ENCODE data around the gene NPTX2.

NPTX2 gene

DNA sequence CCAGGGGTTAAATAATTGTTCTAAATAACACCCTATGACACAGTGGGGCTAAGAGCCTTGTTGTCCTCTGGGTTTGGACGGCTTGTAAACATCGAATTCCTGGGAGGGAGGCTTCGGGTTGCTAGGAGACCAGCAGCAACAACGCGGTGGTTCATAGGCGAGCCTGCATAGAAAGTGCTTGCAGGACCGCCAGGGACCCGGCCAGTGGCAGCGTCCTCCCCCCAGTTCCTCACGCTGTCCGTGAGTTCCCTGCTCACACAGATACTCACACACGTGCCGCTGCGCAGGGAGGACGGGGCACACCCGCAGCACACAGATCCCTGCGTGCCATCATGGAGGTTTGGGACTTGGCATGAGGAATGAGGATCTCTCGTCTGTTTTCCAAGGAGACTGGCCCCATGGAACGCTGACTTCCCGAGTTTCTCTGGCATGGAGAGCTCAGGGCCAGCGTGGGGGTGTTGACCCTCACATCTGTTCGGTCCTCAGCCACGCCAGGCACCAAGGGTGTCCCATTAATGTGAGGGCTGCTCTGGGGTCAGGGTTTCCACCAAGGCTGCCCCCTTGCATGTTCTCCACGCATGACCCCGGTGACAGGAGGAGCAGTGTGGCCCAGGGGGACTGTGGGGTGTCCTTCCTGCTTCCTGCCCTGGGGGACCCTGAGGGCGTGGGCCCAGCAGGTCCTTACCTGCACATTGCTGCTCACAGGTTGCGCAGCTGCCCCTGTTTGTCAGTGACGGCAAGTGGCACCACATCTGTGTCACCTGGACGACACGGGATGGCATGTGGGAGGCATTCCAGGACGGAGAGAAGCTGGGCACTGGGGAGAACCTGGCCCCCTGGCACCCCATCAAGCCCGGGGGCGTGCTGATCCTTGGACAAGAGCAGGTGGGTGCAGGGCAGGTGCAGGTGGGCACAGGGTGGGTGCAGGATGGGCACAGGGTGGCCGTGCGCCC lies 9.7 kb downstream of the NPTX2 start:
- DNase-seq = no peak
- TF ChIP-seq POLR2A (IDR thresholded peaks at IDR 0.05; ENCODE audit: low read length) (no peak), GATA1 (IDR thresholded peaks at IDR 0.05; ENCODE audit: low read depth, low read length) (no peak)

DNA sequence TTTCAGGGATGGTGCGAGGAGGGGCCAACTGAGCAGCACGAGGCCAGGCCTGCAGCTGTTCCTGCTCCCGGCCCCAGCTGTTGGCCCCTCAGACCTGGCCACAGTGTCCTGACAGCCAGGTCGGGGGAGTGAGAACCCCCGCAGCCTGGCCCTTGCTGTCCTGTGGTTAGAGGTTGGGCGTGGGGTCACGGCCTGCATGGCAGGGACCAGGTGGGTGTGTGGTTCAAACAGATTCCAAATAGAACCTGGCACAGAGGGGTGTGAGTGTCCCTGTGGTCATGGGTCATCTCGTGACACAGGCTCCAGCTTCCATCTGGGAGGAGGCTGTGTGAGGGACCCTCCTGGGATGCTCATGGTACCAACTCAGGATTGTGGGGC lies 10.3 kb downstream of the NPTX2 start:
- no peak for TF ChIP-seq POLR2A (IDR thresholded peaks at IDR 0.05; ENCODE audit: low read length)
- DNase-seq = no peak

DNA sequence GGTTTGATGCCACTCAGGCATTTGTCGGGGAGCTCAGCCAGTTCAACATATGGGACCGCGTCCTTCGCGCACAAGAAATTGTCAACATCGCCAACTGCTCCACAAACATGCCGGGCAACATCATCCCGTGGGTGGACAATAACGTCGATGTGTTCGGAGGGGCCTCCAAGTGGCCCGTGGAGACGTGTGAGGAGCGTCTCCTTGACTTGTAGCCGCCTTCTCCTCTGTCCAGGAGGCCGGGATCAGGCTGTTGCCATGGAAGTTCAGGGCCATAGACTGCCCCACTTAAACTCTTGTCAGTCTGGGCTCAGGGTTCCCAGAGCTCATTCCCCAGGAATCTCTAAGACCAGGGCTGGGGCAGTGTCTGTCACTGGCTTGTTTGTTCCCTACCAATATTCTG lies 11.3 kb downstream of the NPTX2 start:
- TF ChIP-seq GATA1 (IDR thresholded peaks at IDR 0.05; ENCODE audit: low read depth, low read length) (no peak), POLR2A (IDR thresholded peaks at IDR 0.05; ENCODE audit: low read length) (no peak)
- no peak for DNase-seq

DNA sequence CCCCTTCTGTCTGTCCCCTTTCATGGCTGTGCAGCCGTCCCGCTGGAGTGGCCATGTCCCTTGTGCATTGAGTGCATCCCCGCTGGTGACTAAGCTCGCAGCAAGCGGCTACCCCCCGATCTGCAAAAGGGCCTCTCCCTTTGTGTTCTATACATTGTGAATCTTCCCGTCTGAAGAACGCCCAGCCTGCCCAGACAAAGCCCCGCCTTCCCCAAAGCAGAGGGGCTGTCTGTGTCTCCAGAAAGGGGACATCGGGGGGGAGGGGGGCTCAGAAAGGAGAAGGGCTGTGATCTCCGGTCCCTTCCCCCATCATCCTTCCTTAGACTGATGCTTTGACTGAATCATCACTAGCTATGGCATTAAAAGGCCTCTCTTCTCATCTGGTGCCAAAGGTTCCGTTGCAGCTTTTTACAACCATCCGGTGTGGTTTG lies 11.9 kb downstream of the NPTX2 start:
- no peak for TF ChIP-seq GATA1 (IDR thresholded peaks at IDR 0.05; ENCODE audit: low read depth, low read length)
- no peak for TF ChIP-seq POLR2A (IDR thresholded peaks at IDR 0.05; ENCODE audit: low read length)
- DNase-seq = no peak

DNA sequence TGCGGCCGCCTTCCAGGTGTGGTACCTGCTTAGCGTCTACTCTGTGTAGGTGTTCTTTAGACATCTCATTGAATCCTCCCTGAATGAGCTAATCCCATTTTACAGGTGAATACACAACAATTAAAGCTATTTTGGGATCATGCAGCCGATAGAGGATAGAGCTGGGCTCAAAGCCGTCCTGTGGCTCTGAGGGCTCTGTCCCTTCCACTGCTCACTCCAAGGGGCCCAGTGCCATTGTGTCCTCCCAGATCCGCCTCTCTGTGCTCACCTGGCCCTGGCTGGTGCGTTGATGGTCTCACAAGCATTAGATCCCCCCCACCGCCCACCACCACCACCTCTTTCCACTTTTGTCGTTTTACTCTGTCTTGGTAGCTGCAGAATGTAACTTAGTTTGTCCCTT lies 13.1 kb downstream of the NPTX2 start:
- no peak for TF ChIP-seq POLR2A (IDR thresholded peaks at IDR 0.05; ENCODE audit: low read length)

DNA sequence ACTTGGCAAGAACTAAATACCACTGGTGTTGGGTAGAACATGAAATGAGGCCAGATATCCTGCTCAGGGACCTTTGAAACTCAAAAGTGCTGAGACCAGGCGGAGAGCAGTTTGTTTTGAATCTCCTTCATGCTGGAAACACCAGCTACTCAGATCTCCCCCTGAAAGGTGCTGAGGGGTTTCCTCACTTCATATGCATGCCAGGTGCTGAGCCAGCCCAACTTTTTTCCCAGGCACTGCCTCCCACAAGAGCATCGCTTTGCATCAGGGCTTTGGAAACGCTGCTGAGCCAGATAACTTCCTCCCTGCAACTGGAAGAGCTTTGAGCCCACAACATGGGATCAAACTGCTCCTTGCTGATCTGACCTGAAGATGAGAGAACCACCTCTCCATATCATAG lies 13.7 kb downstream of the NPTX2 start:
- DNase-seq = no peak
- TF ChIP-seq POLR2A (IDR thresholded peaks at IDR 0.05; ENCODE audit: low read length) (no peak), GATA1 (IDR thresholded peaks at IDR 0.05; ENCODE audit: low read depth, low read length) (no peak)

More for the DNA sequence above, 13.1 kb downstream of the NPTX2 start:
- DNase-seq = no peak

DNA sequence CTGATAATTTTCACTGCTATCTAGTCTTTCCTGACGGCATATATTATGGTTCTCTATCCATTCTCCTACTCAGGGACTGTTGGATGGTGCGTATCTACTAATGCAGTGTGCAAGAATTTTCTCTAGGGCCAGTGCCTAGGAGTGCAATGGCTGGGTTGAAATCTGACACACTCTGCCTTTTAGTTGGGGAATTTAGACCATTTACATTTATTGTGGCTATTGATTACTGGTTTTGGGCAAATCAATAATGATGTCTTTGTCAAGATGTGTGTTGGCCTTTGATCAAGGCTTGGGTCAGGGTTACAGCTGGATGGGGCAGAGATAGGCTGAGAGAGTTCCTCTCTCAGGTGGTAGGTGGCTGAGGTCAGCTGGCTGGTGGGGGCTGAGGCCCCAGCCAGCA lies 21.8 kb downstream of the NPTX2 start:
- TF ChIP-seq GATA1 (IDR thresholded peaks at IDR 0.05; ENCODE audit: low read depth, low read length) (no peak), POLR2A (IDR thresholded peaks at IDR 0.05; ENCODE audit: low read length) (no peak)
- DNase-seq = no peak

DNA sequence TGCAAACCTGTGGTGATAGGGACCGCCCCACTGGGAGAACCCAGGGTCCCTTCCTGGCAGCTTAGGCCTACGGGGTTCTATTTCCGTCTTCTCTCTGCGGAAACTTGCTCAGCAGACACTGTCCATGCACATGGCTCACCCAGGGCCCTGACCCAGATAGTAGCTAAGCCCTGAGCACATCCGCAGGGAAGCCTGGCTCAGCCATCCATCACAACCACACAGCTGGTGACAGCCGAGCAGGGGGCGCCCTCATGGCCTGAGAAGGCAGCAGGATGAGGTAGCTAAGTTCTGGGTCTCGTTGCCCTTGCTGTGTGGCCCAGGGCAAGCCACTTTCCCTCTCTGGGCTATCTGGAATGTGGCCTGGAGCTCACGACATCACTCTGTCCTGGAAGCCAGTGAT lies 23.3 kb downstream of the NPTX2 start:
- TF ChIP-seq POLR2A (IDR thresholded peaks at IDR 0.05; ENCODE audit: low read length) (no peak), GATA1 (IDR thresholded peaks at IDR 0.05; ENCODE audit: low read depth, low read length) (no peak)

DNA sequence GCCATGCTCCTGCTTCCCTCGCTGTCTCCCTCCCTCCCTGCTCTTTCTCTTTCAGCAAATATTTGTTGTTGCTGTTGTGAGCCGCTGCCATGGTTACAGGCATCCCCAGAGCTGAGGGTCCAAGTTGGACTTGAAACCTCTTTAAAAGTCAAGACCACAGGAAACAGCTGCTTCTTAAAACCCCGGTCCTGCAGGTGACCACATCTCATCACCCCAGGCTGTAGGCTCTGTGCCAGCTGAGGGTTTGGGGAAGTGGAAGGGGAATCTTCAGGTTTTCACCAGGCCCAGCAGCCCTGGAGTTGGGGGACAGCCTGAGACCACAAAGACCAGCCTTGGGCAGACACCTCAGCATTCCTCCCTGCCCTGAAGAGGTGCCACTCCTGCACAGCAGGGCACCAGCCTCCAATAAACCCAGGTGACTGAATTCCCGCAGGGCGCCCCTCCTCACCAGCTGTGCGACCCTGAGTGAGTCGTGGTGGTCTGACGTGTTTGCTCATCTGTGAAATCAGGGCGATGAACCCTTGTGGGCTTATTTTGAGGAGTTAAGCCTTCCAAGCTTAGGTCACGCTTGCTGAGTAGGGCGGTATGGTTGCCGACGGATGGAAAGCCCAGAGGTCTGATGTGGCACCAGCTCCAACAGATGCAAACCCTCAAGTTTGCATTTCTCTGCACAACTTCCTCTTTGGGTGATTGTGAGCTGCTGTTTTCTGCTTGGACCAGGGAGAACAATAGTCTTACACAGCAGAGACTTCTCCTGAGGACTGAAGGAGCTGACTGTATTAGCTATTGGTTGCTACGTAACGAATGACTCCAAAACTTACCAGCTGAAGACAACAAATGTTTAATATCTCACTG lies 24.8 kb downstream of the NPTX2 start:
- DNase-seq = no peak
- TF ChIP-seq GATA1 (IDR thresholded peaks at IDR 0.05; ENCODE audit: low read depth, low read length) (no peak), POLR2A (IDR thresholded peaks at IDR 0.05; ENCODE audit: low read length) (no peak)

More for the DNA sequence above, 23.3 kb downstream of the NPTX2 start:
- no peak for DNase-seq

DNA sequence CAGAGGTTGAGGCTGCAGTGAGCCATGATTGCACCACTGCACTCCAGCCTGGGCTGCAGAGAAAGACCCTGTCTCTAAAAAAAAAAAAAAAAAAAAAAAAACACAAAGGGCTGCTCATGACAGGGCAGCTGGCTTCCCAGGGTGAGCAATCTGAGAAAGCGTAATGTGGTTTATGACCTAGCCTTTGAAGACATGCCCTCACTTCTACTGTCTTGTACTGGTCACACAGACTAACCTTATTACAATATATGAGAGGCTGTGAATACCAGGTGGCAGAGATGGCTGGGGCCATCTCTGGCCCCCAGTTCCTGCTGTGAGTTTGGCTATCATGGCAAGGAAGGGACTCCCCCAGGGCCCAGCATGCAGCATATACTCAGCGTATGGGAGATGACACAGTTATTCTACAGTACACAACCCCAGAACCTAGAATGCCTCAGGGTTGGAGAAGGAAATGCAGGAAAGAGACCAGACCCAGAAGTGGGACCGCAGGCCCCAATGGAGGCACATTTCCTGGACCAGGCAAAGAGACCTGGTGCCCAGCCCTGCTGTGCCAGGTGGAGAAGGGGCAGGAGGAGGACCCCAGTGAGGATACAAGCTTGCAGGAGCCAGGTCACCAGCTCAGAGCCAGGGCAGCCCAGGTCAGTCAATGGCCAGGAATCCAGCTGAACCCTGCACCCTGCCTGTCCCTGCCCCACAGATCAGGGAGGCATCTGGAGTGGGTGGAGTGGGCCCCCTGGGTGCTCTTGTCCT lies 26.3 kb downstream of the NPTX2 start:
- TF ChIP-seq POLR2A (IDR thresholded peaks at IDR 0.05; ENCODE audit: low read length) (no peak), GATA1 (IDR thresholded peaks at IDR 0.05; ENCODE audit: low read depth, low read length) (no peak)
- DNase-seq = no peak

DNA sequence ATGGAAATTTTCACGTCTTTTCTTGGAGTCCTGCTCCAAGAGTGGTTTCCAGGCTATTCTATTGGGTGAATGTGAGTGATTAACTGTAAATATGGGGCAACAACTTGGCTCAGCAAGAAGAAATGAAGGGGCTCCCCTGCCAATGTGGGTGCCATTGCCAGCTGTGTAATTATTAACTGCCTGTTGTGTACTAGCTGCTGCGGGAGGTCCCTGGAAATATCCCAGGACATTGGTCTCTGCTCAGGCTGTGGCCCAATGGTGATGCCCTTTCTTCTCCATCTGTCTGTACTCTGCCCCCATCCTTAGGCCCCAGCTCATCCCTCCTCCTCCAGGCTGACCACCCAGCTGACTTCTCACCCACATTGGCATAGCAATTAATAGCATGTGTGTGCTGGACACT lies 29.4 kb downstream of the NPTX2 start:
- no peak for TF ChIP-seq POLR2A (IDR thresholded peaks at IDR 0.05; ENCODE audit: low read length)
- TF ChIP-seq GATA1 (IDR thresholded peaks at IDR 0.05; ENCODE audit: low read depth, low read length) = no peak

DNA sequence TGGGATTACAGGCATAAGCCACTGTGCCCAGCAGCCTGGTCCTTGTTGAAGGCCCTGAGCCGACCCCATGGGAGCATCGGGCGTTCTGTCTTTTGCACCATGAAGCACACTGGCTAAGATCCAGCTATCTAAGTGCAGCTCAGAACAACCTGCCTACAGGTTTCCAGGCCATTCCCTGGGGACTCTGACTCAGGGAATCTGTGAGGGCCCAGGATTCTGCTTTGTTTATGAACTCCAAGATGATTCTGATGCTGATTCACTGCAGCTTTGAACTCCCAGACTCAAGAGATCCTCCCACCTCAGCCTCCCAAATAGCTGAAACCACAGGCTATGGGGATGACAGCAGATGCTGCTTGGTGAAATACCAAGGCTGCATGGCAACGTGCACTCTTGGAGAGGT lies 30.2 kb downstream of the NPTX2 start:
- no peak for TF ChIP-seq GATA1 (IDR thresholded peaks at IDR 0.05; ENCODE audit: low read depth, low read length)
- TF ChIP-seq POLR2A (IDR thresholded peaks at IDR 0.05; ENCODE audit: low read length) = no peak

More for the DNA sequence above, 29.4 kb downstream of the NPTX2 start:
- DNase-seq = no peak

DNA sequence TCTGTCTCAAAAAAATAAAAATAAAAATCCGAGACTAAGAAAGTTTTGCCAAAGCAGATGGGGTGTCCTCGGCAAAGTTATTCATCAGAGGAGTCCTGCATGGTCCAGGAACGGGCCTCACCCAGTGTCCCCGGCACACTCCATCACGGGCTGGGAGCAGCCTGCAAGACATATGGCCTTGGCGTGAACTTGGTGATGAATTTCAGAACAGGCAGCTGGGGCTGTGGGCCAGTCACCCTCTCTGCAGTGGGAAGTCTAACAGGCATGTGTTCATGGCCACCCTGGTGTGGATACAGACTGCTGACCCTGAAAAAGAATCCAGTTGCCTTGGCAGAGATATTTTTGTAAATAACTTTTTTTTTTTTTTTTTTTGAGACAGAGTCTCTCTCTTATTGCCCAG lies 34.7 kb downstream of the NPTX2 start:
- no peak for DNase-seq
- TF ChIP-seq GATA1 (IDR thresholded peaks at IDR 0.05; ENCODE audit: low read depth, low read length) (no peak), POLR2A (IDR thresholded peaks at IDR 0.05; ENCODE audit: low read length) (no peak)

More for the DNA sequence above, 30.2 kb downstream of the NPTX2 start:
- no peak for DNase-seq

Data from erythroblast (primary cell).